ENCODE results near the gene SMIM27.
"Not testable (repeated sequence)": the region's sequence is repeated elsewhere in the genome, so short reads cannot be mapped to it uniquely, and the experiment has no call there.

Gene SMIM27, protein sequence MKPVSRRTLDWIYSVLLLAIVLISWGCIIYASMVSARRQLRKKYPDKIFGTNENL

DNA sequence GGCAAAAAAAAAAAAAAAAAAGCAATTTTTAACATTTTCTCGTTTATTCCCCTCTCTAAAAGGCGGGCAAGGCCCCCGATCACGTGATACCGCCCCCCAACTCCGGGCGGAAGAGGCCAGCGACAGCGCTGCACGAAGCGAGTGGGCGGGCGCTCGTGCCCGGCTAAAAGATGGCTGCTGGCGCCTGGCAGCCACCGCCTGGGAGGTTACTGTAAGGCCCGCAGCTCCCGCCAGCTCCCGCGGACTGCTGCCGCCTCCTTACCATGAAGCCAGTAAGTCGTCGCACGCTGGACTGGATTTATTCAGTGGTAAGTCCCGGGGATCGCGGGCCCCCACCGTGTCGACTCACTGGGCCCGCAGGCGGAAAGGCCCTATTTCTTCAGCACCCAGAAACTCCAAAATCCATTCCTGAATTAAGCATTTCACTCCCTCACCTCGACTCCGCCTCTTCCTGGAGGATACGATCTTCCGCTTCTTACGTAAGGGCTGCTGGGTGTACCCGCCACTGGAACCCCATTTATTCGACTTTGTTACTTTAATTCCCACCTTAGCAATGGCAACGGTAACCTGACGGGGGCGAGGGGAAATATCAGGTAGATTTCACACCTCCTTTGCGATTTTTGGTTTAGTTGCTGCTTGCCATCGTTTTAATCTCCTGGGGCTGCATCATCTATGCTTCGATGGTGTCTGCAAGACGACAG, at the start of gene SMIM27, which contains the start of gene TOPORS:
TSS of gene SMIM27 (plus strand) at position 156 of the 701 bp plus-strand sequence. CDS start at position 264, 108 bp downstream.
TSS of gene TOPORS (minus strand) at position 415 of the 701 bp plus-strand sequence. CDS start at position 265, 150 bp downstream.
- DNase-seq = peak; percentile 96

DNA sequence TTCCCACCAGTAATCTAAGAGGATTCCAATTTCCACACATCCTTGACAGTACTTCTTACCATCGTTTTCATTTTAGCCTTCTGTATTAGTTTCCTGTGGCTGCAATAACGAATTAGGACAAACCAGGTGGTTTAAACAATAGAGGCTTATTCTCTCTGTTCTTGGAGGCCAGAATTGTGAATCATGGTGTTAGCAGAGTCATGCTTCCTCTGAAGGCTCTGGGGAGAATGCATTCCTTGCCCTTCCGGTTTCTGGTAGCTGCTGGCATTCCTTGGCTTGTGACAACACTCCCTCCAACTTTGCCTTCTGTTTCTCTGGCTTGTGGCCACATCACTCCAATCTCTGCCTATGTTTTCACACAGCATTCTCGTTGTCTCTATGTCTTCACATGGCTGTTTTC, 49.7 kb upstream of the SMIM27 start:
- DNase-seq = no peak

DNA sequence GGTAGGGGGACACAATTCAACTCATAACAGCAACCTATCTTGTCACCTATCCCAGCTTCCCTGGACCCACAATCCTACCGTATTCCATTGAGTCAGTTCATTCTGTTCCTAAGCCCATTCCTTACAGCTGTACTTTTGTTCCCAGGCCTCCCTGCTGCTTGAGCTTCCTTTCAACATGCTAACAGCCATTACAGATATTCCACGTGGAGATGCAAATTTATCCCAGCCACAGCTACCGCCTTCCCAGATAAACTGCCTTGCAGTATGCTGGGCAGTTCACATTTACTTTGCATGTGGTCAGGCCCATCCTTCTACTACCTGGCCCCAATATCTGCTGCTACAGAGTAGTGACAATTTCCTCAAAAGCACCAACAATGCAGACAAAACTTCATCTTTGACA, 49.1 kb upstream of the SMIM27 start:
- no peak for DNase-seq

DNA sequence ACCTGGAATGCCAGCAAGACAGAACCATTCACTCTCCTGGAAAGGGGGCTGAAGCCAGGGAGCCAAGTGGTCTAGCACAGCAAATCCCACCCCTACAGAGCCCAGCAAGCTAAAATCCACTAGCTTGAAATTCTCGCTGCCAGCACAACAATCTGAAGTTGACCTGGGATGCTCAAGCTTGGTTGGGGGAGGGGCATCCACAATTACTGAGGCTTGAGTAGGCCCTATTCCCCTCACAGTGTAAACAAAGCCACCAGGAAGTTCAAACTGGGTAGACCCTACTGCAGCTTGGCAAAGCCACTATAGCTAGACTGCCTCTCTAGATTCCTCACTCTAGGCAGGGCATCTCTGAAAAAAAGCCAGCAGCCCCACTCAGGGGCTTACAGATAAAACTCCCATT, 43.4 kb upstream of the SMIM27 start:
- DNase-seq = no peak

DNA sequence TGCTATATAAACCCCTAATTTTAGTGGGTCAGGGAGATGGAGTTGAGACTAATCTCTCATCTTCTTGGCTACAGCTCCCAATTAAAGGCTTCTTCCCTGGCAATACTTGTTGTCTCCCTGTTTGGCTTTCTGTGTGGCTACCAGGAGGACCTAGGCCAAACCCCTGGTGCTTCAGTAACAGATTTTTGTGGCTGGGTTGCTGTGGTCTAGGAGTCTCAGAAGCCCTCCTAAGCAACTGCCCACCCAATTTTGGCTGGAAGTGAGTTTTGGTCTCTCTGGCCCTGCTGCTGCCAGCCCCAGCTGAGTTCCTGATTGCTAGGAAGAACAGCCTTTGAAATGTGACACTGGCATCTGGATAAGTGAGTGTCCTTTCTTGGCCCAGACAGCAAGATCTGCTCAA, 35.9 kb upstream of the SMIM27 start:
- peak; percentile 60 for DNase-seq

DNA sequence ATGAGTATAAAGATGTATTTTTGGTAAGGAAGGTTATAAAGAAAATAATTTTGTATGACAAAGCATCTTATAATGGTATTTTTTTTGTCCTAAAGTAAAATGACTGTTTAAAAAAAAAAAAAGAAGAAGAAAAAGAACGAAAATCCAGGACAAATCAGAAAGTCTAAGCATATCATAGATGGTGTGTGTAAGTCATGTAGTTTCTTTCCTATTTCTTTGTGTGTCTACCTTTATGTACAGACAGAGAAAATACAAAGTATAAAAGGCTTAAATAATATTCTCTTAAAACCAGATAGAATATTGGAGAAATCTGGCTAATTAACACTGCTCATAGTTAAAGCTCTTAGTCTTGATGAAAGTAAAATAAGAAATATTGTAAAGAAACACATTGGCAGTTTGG, 33.9 kb upstream of the SMIM27 start:
- DNase-seq = no peak

DNA sequence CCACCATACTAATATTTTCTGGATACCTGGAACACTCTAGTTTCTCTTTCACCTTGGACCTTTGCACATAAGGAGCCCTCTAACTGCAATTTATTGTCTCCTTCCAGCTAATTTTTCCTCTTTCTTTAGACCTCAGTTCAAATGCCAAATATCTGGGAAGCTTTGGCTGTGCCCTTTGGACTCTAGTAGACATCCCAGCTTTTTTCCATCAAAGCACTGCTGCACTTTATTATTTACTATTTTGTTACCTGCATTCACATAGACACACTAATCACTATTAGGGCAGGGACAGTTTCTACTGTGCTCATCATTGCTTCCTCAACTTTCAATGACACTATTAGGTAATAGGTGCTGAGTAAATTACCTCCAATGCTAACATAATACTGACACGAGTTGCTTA, 28.2 kb upstream of the SMIM27 start:
- DNase-seq = no peak

DNA sequence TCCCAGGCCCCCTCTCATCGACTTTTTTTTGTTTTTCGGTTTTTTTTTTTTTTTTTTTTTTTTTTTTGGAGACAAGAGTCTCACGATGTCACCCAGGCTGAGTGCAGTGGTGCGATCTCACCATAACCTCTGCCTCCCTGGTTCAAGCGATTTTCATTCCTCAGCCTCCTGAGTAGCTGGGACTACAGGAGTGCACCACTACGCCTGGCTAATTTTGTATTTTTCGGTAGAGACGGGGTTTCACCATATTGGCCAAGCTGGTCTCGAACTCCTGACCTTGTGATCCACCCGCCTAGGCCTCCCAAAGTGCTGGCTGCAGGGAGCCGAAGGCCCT, 27.6 kb upstream of the SMIM27 start:
- DNase-seq = not testable (repeated sequence)

DNA sequence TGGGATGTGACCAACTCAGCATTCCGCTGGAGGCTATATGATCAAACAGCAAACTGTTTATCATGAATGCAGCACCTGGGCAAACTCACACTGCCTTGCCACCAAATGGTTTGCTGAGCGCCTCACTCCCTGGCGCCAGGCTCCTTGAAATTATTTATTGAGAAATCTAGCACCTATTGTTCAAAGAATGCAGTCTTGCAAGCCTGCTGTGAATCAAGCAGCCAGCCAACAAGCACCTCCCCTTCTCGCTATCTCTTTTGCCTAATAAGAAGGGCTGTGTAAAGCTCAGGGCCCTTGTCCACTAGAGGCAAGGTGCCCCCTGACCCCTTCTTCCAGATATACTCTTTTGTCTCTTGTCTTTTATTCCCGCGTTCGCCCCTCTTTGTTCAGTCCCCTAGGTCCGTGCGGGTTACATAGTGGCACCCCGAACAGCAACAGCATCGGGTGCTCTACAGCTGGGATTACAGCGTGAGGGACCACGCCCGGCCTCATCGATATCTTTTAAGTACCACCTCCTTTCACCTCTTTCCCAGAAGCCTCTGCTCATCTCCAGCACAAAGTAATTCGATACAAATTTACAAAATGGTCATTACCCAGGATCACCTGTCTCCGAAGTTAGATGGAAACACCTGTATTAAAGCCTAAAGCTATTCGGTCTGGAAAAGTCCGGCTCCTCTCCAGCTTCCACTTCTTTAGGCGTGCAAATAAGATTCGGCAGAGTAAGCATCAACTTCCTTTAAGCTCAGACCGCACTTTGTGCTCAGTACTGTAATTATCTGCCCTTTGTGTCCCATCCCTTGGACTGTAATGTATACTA, 27.0 kb upstream of the SMIM27 start:
- no peak for DNase-seq

DNA sequence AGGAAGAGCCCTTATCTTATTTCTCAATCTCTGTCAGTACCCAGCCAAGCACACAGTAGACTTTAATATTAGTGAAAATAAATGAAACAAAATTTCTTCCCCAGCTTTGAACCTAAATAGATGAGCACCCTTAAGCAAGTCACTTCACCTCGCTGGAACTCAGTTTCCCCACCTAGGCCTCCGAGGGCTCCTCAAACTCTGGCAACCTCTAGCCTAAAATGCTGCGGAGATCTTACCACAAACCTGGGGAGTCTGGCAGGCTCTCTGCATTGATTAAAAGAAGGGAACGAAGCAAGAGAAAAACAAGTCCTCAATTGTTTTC, 26.5 kb upstream of the SMIM27 start:
- DNase-seq = no peak

DNA sequence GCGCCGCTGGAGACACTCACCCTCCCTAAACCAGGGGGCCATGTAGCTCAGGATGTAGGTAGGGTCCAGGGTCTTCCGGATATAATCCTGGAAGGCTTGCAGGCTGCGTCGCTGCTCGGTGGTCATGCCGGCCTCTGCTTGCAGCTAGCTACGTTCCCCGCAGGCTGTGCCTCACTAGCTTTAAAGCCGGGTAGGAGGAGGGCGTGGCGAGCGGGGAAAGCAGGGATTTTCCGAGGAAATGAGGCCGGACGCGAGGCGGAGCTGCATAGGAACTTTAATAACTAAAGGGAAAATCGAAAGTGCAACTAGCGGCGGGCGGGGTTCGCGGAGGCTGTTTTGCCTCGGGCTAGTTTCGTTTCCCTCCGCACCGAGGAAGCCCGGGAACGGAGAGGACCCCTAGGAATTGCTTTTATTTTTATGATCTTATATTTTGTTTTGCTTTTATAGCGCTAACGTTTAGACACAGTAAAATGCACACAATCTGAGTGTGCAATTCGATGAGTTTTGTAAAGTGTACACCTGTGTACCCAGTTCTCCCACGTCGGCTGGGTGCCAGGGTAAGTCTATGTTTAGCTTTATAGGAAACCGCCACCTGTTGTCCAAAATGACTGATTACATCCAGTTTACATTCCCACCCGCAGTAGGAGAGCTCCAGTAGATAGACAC, 26.0 kb upstream of the SMIM27 start, which contains the start of gene RIGI:
TSS of gene RIGI (minus strand) at position 156 of the 666 bp plus-strand sequence. CDS start at position 126, 30 bp downstream.
- DNase-seq = peak; percentile 95

DNA sequence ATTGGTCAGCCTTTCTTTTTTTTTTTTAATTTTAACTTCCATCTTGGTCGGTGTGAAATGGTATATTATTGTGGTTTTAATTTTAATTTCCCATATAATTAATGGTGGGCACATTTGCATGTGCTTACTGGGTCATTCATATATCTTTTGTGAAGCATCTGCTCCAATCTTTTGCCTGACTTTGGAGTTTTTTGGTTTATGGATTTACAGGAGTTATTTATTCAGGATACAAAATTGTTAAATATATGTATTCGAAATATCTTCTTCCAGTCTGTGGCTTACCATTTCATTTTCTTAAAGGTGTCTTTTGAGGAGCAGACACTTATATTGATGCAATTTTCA, 25.4 kb upstream of the SMIM27 start:
- DNase-seq = no peak

DNA sequence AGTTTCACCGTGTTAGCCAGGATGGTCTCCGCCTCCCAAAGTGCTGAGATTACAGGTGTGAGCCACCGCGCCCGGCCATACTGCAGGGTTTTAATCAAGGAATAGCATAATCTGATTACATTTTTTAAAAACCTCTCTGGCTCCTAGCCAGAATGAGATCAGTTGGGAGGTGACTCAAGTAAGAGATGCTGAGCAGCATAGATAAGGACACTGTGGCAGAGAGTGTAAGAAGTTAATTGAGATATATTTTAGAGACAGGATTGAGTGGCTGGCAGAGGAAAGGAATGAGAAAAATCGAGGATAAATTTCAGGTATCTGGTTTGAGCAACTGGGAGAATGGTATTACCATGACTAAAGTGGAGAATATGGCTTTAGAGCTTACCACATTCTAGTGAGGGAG, 18.8 kb upstream of the SMIM27 start:
- DNase-seq = no peak

DNA sequence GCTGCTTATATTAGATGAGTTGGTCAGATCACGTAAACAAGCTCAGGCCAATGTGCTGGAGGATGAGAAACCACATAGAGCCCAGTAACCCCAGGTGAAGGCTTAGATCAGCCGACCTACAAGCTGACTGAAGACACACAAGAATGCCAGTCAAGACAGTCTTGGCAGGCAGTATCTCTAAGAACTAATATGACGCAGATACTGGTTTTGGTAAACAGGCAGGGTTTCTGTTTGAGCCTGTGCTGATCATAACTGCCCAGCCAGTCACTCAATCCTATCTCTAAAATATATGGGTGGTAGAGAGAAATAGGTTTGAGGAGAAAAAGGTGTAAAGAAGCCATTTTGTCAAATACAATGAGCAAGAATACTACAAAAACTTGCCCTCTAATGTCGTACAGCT, 18.3 kb upstream of the SMIM27 start:
- no peak for DNase-seq

DNA sequence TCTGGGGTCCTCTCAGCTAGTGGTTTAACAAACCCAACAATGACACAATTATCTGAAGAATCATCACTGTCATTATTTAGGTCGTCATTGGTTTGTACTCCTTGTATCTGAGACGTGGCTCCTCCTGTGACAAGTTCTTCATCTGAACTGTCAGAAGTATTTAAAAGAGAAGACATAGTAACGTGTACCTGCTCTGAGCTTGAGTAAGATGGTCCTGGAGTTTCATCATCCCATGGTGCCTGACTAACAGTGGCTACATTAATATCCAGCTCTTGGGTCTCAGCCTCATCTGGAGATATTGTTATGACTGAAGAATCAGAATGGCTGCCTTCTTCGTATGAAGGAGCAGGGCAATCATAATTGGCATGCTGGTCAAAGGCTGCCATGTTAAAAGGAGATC, 9.1 kb upstream of the SMIM27 start:
- no peak for DNase-seq

DNA sequence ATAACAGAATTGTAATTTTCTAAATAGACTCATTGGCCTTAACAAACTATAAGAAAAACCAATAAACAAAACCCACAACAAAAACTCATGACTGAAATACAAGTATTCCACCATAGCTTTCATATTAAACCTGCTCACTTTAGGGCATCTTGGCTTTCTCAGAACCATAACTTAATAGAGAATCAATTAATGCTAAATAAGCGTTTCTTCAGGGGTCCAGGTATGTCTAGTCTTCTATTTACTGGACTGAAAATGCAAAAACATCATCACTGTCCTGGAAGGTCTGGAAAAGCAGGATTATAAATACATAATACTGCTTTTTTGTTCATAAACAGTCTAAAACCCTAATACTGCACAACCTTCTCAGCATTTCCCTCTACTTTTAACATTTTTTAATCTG, 6.2 kb upstream of the SMIM27 start:
- no peak for DNase-seq

DNA sequence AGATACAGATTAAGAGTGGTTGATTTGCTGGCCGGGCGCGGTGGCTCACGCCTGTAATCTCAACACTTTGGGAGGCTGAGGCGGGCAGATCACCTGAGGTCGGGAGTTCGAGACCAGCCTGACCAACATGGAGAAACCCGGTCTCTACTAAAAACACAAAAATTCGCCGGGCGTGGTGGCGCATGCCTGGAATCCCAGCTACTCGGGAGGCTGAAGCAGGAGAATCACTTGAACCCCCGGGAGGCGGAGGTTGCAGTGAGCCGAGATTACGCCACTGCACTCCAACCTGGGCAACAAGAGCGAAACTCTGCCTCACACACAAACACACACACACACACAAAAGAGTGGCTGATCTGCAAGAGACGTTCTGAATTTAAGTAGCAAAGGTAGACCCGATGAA, 3.9 kb upstream of the SMIM27 start:
- not testable (repeated sequence) for DNase-seq

DNA sequence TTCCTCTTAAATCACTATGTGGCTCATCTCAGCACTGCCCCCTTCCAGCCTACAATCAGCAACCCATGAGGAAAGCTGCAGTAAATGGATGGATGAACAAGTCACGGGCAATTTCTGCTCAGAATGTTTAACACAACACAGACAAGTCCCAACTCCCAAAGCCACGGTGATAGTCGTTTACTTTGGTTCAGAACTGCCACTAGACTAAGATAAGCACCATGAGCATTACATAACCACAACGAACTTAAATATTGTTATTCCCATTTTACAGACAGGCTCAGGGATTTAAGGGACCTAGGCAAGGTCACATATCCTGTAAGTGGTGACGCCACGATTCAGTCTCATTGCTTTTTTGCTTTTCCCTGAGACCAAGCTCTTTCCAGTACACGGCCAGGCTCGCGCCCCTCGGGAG, 2.0 kb upstream of the SMIM27 start:
- no peak for DNase-seq

DNA sequence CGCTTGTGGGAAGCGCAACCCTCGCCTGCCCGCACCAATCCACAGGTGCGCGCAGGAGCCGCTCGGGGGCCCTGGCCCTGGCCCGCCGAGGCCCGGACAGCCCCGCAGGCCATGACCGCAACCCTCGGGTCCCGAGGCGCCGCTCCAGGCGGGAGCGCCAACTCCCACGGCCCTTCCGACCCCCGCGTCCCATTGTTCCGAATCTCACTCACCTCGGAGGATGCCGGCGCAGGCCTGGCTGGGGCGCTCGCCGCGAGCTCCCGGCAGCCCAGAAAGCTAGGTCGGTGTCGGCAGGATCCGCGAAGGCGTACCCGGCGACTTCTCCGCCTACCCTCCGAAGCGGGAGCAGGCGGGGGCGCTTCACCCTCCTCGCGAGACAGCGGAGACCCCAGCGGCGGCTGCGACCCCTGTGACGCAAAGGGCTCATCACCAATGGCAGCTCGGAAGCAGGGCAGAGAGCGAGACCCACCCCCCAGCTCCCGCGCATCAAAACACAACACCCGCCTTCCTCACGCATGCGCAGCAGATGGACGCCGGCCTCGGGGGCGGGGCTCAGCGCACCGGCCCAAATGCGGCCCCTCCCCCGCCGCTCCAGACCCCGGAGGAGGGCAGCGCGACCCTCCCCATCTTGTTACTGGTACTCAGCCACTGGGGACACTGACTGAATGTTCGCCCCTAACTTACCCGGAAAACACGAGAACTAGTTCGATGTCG, 1.4 kb upstream of the SMIM27 start:
- DNase-seq = peak; percentile 98

DNA sequence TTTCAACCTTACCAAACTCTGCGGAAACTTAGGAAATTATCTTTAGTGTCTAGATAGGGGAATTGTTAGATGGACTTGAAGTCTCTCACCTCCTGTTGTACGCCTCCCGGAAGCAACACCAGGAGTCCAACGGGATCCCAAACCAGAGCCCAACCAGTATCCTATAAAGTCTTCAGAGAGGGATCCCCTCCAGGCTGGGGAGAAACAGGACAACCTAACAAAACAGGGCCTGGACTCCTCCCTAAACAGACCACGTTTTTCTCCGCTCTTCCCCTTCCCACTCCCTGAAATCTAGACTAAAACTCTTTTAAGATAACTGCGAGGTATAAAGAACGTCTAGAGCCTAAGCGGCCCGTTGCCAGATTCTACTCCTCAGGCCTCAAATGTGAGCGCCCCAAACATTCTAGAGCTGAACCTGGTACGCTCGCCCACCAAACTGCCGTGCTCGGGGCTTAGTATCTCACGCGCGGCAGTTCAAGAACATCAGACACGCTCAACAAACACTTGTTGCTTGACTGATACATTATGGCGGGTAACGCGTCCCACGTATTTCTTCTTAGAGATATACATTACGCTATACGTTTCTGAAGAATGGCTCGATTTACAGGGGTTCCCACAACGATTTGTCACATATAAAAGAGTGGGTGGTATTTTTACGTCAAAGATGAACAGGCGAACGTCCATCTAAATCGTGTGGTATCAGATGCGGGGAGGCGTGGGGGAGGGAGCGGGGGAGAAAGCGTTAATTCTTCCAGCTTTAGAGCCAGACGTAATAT, 663 bp upstream of the SMIM27 start:
- DNase-seq = no peak

DNA sequence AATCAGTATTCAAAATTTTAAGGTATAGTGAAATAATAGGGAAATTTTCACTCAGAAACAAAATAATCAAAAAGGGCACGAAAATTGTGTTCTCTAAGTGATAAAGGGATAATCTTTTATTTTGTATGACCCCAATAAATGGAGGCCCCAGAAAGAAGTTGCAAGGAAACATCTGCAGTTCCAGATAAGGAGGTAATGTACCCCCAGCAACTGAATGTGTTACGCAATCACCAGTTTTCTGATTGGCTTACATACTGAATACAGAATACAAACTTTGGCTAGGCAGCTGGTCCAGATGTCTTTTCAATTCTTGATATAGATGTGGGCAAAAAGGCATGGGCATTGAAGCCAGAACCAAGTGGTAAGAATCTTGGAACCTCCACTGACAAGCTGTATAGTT, 2.0 kb downstream of the SMIM27 start:
- DNase-seq = no peak

DNA sequence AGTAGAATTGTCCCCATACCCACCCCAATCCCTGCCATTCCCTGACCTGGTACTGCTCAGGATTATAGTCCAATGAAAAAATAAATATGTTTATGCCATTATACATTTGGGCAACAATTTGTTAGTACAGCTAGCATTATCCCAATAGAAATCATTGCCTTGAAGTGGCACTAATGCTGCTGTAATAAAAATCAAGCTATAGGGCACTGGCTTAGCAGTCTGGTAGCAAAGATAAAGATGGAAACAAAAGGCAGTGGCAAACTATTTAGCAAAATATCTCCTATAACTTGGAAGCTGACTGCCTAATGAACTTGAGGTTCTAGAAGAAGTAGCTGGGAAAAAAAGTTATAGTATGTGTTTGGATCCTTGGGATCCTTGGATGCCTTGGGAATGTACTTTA, 2.5 kb downstream of the SMIM27 start:
- DNase-seq = no peak

Data from femur (tissue), 1 donor.